Umbilical cord (tissue), 2 donors: ENCODE results near the gene GNA12. TPM values are rescaled to one million over a fixed set of nuclear protein-coding genes. Genes with fewer than 3 reads are reported as not detected.
A peak's percentile ranks its signal among the peaks of the same experiment; 100 is the strongest.

Experiments
- DNase-seq: peaks from one replicate; pipeline ENCODE4 v3.0.0-alpha.2; 2015; ENCODE audit warnings: low spot score
- total RNA-seq: library from RNA; depleted of rRNA; stranded (reverse); fragments of >200 nt; gene quantifications from one replicate; pipeline ENCODE4 v1.2.3, GENCODE V29; 2014; ENCODE audit warnings: low replicate concordance; ENCODE audit not compliant: insufficient read depth

The GNA12 gene
- 34.7 TPM for total RNA-seq

GRCh38 chr7:2844153-2845033 lies at the start of gene GNA12:
TSS of gene GNA12 (minus strand) at chr7:2844308. CDS start at chr7:2844161, 147 bp downstream.
- DNase-seq: peak; percentile 99

GRCh38 chr7:2893411-2893861 lies 49.3 kb upstream of the GNA12 start:
- DNase-seq: no peak

DNA sequence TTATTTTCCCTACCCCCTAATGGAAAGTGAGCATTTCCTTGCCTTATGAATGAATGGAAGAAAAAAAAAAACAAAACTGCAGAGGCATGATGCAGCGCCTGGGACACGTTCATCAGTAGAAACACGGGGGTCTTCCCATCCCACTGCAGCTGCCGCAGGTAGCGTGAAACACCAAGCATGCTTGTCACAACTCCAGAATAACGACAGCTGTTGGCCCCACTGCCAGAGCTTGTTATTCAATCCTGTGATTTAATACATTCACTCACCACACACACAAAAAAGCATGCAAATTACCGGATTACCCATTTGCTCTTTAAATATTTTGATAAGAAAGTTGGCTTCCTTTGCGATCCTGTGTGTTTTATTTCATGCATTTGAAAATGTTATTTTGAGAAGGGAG lies 48.4 kb upstream of the GNA12 start:
- peak; percentile 23 for DNase-seq

DNA sequence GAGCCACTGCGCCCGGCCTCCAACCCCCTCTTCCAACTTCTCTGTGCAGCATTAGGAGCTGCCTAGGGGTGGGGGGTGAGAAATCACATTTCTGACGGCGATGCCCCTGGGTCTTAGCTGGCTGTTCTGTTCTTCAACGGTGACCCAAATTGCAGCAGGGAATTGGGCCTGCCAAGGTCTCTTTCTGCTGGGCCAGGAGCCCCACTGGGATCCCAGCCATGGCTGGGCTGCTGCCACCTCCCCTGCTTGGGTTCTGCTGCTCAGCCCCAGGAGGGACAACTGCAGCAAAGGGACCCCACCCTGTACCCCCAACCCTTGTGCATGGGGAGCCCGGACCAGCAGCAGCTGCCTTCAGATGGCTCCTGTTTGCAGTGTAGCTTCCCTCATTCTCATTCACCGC lies 43.7 kb upstream of the GNA12 start:
- no peak for DNase-seq

- peak; percentile 81 for DNase-seq
Measured at GRCh38 chr7:2886900-2887299, 42.8 kb upstream of the GNA12 start.

DNA sequence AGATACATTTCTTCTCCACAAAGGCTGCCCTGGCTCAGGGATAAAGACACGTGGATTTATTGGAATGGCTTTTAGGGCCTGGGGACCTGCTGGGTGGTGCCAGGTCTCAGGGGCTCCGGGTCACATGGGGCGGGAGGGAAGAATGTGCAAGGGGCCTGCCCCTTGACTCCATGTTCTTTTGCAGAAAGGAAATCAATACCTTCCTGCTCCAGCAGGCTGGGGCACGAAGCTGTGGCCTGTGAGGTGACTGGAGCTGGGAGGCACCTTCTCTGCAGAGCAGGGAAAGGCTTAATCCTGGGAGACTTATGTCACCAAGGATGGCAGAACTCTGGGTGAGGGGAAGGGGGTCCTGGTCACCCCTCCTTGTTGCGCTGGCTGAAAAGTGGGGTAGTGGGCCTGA lies 42.3 kb upstream of the GNA12 start:
- no peak for DNase-seq

- DNase-seq: no peak
Measured at GRCh38 chr7:2884161-2884560, 40.1 kb upstream of the GNA12 start.

- DNase-seq: no peak
Measured at GRCh38 chr7:2883101-2883500, 39.0 kb upstream of the GNA12 start.

- no peak for DNase-seq
Measured at GRCh38 chr7:2882111-2882510, 38.0 kb upstream of the GNA12 start.

DNA sequence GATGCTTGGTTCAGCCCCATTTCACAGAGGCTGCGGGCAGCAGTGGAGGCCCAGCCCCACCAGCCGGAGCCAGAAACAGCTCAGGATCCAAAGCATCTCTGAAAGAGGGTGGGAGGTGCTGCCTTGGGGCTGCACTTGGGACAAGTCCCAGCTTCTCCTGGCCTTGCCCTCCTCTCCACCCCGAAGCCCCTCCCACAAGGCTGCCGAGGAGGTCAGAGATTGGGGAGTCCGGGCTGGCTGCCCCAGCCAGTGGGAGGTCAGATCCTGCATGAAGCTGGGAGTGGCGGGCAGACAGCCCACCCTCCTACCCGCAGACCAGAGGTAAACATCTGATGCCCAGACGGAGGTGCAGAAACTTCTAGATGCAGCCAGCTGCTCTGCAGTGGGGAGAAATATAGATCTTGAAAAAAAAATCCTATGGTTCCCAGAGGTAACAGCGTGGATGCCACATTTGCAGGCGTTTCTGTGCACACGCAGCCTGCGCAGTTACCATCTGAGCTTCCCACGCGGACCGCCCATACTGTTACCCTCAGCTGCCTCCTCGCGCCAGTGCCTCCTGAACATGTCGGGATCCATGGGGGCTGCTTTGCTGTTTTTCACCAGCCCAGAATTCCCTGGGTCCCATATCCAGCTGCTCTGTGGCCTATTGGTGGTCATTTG lies 36.9 kb upstream of the GNA12 start:
- DNase-seq: peak; percentile 45

GRCh38 chr7:2880051-2880450 lies 35.9 kb upstream of the GNA12 start:
- no peak for DNase-seq

GRCh38 chr7:2879354-2879753 lies 35.2 kb upstream of the GNA12 start:
- DNase-seq: no peak

DNA sequence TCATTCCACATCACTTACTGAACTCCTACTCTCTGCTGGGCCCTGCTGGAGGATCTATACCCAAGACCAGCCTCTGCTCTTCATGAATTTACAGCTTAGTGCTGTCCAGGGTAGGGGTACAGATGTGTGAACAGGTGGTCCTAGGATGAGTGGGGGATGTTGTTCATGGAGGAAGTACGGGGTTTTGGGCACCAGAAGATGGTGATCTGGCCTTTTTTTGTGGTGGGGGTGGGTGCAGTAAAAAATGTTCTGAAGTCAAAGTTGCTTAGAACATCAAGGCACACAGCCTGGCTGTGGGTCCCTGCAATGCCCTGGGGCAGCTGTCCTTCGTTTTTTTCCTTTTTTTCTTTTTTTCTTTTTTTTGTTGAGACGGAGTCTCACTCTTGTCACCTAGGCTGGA lies 34.2 kb upstream of the GNA12 start:
- no peak for DNase-seq

DNA sequence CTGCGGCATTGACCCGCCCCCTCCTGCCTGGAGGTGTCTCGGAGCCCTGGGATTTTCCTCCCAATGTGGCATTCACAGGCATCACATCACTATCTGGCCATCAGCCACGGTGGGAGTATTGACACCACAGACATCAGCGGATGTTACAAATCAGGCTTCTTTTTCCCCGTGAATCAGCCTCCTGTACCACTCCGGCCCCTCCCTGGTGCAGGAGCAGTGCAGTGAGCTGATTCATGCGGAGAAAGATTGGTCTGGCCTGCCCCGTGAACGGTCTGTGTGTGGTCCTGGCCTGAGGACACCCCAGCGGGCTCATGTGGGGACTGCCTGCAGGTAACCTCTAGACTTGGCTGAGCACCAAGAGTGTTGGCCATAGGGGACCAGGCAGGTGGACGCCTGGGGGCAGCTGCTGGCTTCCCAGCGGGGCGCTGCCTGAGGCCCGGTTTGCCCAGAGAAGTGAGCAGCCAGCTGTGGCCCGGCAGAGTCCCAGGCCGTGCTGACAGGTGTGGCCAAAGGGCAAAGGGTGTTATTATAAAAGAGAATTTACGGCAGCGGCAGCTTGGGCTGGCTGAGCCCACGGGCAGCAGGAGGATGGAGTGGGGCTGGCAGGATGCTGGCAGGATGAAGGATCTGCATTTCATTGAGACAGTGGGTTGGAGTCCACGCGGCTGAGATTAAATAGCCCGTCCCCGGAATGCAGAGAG lies 32.1 kb upstream of the GNA12 start:
- no peak for DNase-seq

DNA sequence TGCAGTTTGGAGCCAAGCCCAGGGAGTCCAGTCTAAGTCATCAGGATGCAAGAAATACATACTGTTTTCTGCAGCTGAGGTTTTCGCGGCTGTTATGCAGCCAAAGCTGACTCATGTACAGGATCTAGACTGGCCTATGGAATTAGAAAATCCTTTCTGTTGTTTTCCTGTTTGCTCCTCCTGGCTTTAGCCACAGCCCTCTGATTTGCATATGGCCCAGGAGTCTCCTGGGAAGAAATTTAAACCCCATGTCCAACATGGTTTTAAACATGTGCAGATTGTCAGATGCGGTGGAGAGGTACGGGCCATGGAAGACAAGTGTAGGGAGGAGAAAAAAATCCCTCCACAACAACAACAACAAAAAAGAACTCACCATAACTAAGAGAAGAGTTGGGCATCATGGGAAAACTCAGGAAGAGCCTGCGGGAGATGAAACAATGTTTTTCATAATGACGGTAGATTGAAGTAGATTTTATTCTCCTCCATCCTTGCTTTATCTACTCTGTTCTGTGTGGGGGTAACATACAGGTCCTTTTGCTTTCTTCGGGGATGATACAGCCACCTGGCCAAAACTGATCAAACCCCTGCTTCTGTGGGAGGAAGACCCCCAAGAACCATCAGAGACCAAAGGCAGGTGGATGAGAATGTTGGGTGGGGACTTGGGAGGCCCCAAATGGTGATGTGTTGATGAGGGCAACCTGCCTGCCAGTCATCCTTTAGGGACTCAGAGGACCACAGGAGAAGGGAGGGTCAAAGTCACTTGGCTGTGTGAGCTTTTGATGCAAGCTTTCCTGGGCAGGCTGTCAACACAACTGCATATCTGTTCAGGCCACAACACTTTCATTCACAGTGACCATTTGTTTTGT lies 29.8 kb upstream of the GNA12 start:
- peak; percentile 74 for DNase-seq

GRCh38 chr7:2873146-2873545 lies 29.0 kb upstream of the GNA12 start:
- no peak for DNase-seq

DNA sequence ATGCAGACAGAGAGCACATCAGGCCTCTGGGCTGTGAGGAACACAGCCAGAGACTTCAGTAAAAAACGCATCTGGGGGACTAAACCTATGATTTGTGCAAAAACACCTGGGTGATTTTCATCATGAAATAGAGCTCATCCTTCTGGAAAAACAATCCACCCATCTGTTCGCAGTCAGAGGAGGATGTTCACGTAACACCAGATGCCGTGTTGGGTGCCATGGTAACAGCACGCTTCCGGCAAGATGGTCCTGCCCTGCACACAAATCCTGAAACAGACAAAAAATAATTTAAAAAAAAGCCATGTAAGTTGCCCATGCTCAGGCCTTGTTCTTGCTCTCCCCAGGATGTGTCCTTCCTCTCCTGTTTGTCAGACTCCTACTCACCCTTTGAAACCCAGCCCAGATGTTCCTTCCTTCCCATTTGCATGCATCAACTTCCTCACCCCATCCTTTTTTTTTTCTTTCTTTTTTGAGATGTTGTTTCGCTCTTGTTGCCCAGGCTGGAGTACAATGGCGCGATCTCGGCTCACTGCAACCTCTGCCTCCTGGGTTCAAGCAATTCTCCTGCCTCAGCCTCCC lies 28.3 kb upstream of the GNA12 start:
- no peak for DNase-seq

DNA sequence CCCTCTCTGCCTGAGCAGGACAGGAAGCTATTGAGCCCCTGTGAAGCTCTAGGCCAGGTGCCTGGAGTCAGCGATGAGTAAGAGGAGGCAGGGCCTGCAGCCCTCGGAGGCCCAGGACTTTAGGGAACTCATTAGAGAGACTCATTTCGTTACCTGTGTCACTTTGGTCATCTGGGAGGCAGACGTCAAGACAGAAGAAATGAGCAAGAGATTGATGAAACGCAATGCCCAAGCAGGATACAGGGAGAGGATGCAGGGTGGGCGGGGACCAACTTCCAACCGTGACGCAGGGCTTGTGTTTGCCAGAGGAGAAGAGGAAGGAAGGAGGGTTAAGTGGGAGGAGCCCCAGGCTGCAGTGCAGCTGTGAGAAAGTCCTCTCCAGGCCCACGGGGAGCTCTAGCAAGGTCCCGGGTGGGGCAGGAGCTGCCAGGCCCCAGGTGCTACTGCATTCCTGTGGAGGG lies 26.4 kb upstream of the GNA12 start:
- DNase-seq: peak; percentile 82

- no peak for DNase-seq
Measured at GRCh38 chr7:2869981-2870380, 25.9 kb upstream of the GNA12 start.

GRCh38 chr7:2866601-2867000 lies 22.5 kb upstream of the GNA12 start:
- no peak for DNase-seq
